Measurements from ENCODE around the gene CCBE1.

The CCBE1 gene

DNA sequence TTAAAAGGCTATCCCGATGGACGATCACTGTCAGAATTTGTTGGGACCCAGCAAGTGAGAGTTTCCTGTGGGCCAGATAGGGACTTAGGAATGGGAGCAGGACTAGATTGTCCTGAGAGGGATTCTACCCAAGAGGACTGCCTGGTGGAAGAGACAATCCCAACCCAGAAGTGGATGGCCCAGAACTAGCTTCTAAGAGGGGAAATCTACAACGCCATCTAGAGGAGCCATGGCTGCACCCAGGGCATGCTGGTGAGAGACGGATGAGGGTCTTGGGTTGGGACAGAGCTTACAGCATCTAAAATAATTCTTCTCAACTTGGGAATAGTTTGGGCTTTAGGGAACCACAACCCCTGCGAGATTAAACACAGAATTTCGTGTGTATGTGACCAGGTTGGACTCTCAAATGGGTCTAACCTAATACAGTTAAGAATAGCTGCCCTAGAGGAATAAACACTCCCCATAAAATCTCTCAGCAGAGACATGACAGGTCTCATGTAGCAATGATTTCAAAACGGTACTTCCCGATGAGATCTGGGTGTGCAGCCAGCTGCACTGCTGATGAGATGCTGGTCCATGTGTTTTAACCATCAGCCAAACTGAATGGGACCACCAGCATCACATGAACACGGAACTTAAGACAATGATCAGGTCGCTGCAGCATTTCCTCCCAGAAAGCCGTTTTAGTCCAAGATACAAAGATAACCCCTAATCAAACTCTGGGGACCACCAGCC is 50.8 kb downstream of the CCBE1 start:
- TF ChIP-seq GATA1 (IDR thresholded peaks at IDR 0.05; ENCODE audit: low read depth, low read length), result no peak
- no peak for TF ChIP-seq POLR2A (IDR thresholded peaks at IDR 0.05; ENCODE audit: low read length)
- peak in 1 of 2 experiments; percentile 11 for DNase-seq

DNA sequence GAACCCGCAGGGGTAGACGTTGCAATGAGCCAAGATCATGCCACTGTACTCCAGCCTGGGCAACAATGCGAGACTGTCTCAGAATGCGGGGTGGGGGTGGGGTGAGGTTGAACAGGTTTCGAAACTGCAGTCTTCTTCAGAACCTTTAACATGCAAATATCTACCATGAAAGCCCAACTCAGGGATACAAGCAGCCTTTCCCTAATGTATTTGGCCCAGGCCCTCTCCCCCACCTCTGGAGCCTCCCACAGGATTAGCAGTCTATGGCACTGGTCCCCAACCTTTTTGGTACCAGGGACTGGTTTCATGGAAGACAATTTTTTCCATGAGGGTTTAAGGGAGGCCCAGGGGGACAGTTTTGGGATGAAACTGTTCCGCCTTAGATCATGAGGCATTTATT is 53.5 kb downstream of the CCBE1 start:
- TF ChIP-seq POLR2A (IDR thresholded peaks at IDR 0.05; ENCODE audit: low read length) (no peak), GATA1 (IDR thresholded peaks at IDR 0.05; ENCODE audit: low read depth, low read length) (no peak)

DNA sequence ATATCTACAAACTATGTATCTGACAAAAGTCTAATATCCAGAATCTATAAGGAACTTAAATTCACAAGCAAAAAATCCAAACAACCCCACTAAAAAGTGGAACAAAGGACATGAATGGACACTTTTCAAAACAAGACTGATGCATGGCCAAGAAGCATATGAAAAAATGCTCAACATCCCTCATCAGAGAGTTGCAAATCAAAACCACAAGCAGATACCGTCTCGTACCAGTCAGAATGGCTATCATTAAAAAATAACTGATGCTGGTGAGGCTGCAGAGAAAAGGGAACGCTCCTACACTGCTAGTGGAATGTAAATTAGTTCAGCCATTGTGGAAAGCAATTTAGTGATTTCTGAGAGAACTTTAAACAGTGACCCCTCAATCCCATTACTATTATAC is 56.5 kb downstream of the CCBE1 start:
- DNase-seq, result no peak
- no peak for TF ChIP-seq GATA1 (IDR thresholded peaks at IDR 0.05; ENCODE audit: low read depth, low read length)
- TF ChIP-seq POLR2A (IDR thresholded peaks at IDR 0.05; ENCODE audit: low read length), result no peak

More for the DNA sequence above, 53.5 kb downstream of the CCBE1 start:
- DNase-seq, result no peak

DNA sequence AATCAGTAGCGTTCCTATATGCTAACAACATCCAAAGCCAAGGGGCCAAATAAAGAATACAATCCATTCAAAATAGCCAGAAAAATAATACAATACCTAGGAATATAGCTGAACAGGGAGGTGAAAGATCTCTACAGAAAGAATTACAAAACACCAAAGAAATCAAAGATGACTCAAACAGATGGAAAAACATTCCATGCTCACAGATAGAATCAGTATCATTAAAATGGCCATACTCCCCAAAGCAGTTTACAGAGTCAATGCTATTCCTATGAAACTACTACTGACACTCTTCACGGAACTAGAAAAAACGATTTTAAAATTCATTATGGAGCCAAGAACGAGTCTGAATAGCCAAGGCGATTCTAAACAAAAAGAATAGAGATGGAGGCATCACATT is 57.4 kb downstream of the CCBE1 start:
- TF ChIP-seq GATA1 (IDR thresholded peaks at IDR 0.05; ENCODE audit: low read depth, low read length) (no peak), POLR2A (IDR thresholded peaks at IDR 0.05; ENCODE audit: low read length) (no peak)
- no peak for DNase-seq

DNA sequence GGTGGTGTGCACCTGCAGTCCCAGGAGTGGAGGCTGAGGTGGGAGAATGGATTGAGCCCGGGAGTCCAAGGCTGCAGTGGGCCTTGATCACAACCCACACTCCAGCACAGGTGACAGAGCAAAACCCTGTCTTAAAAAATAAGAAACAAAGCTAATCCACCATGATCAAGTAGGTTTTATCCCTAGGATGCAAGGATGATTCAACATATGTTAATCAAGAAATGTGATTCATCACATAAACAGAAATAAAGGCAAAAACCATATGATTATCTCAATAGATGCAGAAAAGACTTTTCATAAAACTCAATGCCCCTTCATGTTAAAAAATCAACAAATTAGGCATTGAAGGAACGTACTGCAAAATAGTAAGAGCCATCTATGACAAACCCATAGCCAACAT is 58.1 kb downstream of the CCBE1 start:
- no peak for DNase-seq
- TF ChIP-seq POLR2A (IDR thresholded peaks at IDR 0.05; ENCODE audit: low read length) (no peak), GATA1 (IDR thresholded peaks at IDR 0.05; ENCODE audit: low read depth, low read length) (no peak)

DNA sequence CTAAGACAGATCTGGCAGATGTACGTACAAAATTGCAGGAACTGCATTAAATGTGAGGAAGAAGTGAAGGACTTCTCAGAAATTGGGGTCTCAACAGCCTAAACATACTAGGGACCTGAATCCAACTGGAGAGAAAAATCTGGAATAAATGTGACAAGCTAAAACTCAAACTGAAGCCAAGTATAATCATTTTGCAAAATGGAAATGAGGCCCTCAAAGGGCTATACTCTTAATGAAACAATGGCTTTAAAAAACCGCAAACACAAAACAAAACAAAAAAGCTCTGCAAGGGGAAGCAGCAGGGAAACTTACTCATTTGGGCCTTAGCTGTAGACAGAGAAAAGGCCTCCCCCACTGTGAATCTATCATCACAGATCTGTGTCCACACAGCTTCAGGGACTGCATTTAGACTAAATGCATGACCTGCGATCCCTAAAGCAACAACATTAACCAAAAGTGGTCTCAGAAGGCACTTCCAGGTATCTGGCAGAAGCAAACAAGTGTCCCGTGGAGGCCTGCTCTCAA is 63.2 kb downstream of the CCBE1 start:
- TF ChIP-seq GATA1 (IDR thresholded peaks at IDR 0.05; ENCODE audit: low read depth, low read length), result no peak
- no peak for TF ChIP-seq POLR2A (IDR thresholded peaks at IDR 0.05; ENCODE audit: low read length)
- DNase-seq, result no peak

DNA sequence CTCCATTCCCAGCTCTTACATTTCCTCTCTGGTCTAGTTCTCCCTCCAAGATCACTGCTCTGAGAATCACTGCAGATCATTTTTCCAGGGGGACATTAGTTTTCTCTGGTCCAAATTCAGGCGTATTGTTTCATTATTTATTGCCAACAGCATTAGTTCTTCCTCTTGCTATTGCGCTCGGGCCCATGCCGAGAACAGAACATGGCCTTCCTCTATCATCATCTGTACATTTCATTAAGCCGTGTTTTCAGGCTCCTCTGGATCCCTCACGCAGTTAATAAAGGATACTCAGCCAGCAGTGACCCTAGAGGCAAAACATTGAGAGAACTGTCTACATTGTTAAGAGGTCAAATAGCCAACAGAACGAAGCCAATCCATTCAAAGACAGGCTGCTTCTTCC is 63.9 kb downstream of the CCBE1 start:
- DNase-seq, result no peak
- TF ChIP-seq GATA1 (IDR thresholded peaks at IDR 0.05; ENCODE audit: low read depth, low read length), result no peak
- no peak for TF ChIP-seq POLR2A (IDR thresholded peaks at IDR 0.05; ENCODE audit: low read length)

DNA sequence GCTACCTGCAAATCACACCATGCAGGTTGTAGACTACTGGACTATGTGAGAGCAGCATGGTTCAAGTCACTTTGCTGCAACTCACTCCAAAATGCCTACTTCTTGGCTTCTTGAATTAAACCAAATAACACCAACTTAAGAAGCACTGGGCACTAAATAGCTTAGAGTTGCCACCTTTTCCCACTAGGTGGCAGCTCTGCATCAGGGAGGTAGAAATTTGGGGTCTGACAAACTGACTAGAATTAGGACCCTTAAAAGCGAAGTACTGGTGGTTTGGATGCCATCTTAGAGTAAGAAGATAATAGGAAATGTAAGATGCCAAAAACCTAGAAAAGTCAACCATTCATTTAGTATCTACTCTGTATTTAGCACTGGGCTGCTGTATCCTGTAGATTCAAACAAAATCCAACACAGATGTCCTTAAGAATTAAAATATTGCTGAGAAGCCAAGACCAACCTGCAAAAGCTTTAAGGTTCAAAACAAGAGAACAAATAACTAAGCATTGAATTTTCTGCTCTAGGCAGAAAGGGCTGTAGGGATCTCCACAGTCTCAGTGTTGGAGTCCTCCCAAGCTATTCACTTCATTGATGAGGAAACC is 65.5 kb downstream of the CCBE1 start:
- no peak for TF ChIP-seq GATA1 (IDR thresholded peaks at IDR 0.05; ENCODE audit: low read depth, low read length)
- TF ChIP-seq POLR2A (IDR thresholded peaks at IDR 0.05; ENCODE audit: low read length), result no peak
- DNase-seq, result peak; percentile 11 to 46

DNA sequence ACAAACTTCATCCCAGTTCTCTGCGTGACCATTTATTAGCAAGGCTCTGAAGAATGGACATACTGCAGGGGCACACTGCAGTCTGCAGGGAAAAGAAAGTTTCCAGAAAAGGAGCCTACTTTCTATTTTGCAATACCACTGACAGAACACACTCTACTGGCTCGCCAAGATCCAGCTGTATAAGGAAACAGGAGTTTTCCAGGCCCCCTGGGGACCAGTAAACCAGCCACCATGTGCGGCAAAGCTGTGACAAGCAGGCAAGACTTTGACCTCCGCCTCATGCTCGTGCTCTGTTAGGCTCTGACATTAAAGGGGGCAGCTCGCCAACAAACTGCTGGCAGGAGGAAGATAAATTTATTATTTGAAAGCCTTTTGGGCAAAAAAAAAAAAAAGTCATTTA is 67.3 kb downstream of the CCBE1 start:
- DNase-seq, result no peak
- no peak for TF ChIP-seq POLR2A (IDR thresholded peaks at IDR 0.05; ENCODE audit: low read length)
- TF ChIP-seq GATA1 (IDR thresholded peaks at IDR 0.05; ENCODE audit: low read depth, low read length), result no peak

DNA sequence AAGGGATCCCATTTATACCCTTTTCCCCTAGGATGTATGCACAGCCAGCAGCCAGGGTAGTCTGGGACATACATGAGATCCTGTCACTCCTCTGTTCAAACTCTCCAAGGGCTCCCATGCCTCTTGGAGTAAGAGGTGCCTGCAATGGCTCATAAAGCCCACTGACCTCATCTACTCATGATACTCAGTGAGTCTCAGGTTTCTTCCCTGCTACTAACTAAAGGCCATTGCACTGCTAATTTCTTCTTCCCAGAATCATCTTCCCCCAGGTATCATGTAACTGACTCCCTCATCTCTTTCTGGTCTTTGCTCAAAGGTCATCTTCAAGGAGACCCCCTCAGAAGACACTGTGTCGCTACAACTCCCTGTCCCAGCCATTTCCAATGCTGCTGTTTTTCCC is 68.2 kb downstream of the CCBE1 start:
- no peak for DNase-seq
- TF ChIP-seq GATA1 (IDR thresholded peaks at IDR 0.05; ENCODE audit: low read depth, low read length) (no peak), POLR2A (IDR thresholded peaks at IDR 0.05; ENCODE audit: low read length) (no peak)

DNA sequence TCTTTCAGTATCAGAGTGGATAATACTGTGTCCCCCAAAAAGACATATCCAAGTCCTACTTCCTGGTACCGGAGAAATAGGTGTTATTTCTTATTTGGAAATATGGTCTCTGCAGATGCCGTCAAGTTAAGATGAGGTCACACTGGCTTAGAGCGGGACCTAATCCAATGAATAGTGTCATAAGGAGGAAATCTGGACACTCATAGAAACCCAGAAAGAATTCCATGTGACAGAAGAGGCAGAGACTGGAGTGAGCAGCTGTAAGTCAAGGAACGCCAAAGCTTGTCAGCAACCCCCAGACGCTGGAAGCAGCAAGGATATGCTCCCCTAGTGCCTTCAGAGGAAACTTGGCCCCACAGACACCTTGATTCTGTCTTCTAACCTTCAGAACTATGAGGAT is 69.8 kb downstream of the CCBE1 start:
- TF ChIP-seq POLR2A (IDR thresholded peaks at IDR 0.05; ENCODE audit: low read length) (no peak), GATA1 (IDR thresholded peaks at IDR 0.05; ENCODE audit: low read depth, low read length) (no peak)
- DNase-seq, result no peak

DNA sequence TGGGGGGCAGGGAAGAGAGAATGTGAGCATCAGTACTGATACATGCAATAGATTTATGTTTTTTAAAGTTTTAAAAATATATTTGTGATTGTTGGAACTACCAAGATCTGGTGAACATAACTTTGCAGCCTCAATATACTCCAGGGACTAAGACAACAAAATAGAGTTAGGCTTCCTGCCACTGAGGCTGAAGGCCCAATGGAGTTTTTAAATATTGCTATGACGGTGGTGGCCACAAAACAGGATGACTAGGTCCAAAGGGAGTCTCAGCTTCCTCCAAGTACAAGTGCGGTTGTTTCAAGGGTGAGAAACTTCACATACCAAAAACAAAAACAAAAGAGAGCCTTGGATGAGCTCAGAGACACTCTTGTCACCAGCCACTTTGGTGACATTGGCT is 72.9 kb downstream of the CCBE1 start:
- no peak for DNase-seq
- TF ChIP-seq POLR2A (IDR thresholded peaks at IDR 0.05; ENCODE audit: low read length), result no peak
- TF ChIP-seq GATA1 (IDR thresholded peaks at IDR 0.05; ENCODE audit: low read depth, low read length), result no peak

DNA sequence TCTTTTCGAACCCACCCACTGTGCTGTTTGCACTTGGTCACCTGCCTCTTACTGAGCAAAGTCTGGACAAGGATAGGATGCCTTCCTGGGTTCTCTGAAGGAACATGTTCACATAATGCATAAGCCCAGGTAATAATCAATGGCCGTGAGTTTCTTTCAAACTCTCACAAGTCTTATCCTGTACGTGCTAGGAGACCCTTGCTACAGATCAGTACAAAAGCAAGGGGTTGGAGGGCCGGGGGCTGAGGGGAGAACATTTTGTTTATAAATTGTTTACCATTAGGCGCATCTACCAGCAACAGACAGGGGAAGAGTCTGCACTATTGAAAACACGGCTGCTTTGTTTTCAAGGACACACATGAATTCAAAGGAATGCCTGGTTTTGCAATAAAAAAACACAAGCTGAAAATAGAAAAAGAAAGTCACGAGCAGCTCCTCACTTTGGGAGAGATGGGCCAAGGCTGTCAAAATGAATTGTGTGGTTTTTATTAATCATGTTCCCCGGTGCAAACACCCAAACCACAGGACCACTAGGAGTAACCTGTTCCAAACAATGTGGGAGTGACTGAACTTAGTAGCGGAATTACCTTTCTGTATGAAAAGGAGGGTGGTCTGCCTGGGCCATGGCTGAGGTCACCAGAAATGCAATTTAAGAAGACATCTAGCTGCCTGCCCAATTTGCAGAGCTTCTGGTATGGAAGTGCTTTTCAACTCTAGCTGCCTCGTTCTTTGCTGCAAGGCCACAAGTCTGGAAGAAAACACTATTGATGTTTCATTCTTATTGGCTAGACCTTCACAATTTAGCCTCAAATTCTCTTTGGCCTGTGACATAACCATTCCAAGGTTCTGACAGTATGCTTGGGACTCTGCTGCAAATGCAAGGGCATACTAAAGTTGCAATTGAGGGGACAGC is 73.5 kb downstream of the CCBE1 start:
- TF ChIP-seq POLR2A (IDR thresholded peaks at IDR 0.05; ENCODE audit: low read length), result no peak
- DNase-seq, result no peak

DNA sequence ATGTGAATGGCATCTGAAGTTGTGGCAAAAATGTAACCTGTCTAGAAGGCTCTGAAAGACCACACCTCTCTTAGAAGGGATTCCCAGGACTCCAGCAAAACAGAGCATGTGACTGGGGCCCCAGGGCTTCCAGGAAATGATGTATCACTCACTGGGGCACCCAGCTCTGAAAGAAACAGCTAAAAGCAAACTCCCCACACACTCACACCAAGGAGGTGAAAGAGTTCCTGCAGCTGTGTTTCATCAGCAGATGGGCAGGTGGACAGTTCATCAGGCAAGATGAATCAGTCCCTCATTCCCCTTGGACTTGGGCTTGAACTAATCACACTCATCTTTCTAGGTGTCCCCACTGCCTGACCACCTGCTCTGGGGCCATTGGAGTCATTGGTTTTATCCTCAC is 76.2 kb downstream of the CCBE1 start:
- no peak for DNase-seq
- TF ChIP-seq POLR2A (IDR thresholded peaks at IDR 0.05; ENCODE audit: low read length) (no peak), GATA1 (IDR thresholded peaks at IDR 0.05; ENCODE audit: low read depth, low read length) (no peak)

Data from erythroblast (primary cell).